Measurements from ENCODE around the gene SSTR4. TPM values are rescaled to one million over a fixed set of nuclear protein-coding genes. Genes with fewer than 3 reads are reported as not detected.

SSTR4 gene
- total RNA-seq, 1 donor from 2014 or later: not detected

- Mint-ChIP-seq H3K4me1 (peaks cover 10% of the 10 kb centered on the region), H3K27me3 (ENCODE audit: low read depth) (peaks cover 16% of the 10 kb centered on the region), H3K9me3 (no peaks in the 10 kb centered on the region), H3K4me3 (no peak overlapping the region), H3K36me3 (no peaks in the 10 kb centered on the region), H3K27ac (no peak overlapping the region)
- no peak for TF ChIP-seq CTCF (IDR thresholded peaks at IDR 0.05; ENCODE audit: unreplicated experiment)
- DNase-seq (ENCODE audit: low spot score in 2 of 2, unreplicated experiment in 2 of 2): no peak
Observed at GRCh38 chr20:23010096-23010495, 25.0 kb upstream of the SSTR4 start.

GRCh38 chr20:23011008-23011721, 23.9 kb upstream of the SSTR4 start:
- Mint-ChIP-seq H3K9me3 (no peaks in the 10 kb centered on the region), H3K27me3 (ENCODE audit: low read depth) (peaks cover 15% of the 10 kb centered on the region), H3K4me3 (no peak overlapping the region), H3K27ac (no peak overlapping the region), H3K36me3 (no peaks in the 10 kb centered on the region), H3K4me1 (peaks cover 10% of the 10 kb centered on the region)
- DNase-seq (ENCODE audit: low spot score in 2 of 2, unreplicated experiment in 2 of 2): no peak
- TF ChIP-seq CTCF (IDR thresholded peaks at IDR 0.05; ENCODE audit: unreplicated experiment): no peak

- no peaks in the 10 kb centered on the region for H3K9me3 Mint-ChIP-seq
- TF ChIP-seq CTCF (IDR thresholded peaks at IDR 0.05; ENCODE audit: unreplicated experiment): no peak
- no peak overlapping the region for H3K4me3 Mint-ChIP-seq
- no peak for DNase-seq (ENCODE audit: low spot score in 2 of 2, unreplicated experiment in 2 of 2)
- no peaks in the 10 kb centered on the region for H3K36me3 Mint-ChIP-seq
- H3K4me1 Mint-ChIP-seq: peaks cover 10% of the 10 kb centered on the region
- H3K27ac Mint-ChIP-seq: no peak overlapping the region
- H3K27me3 Mint-ChIP-seq (ENCODE audit: low read depth): peaks cover 13% of the 10 kb centered on the region
Observed at GRCh38 chr20:23013429-23013828, 21.7 kb upstream of the SSTR4 start.

GRCh38 chr20:23017516-23017915, 17.6 kb upstream of the SSTR4 start:
- no peaks in the 10 kb centered on the region for H3K9me3 Mint-ChIP-seq
- no peaks in the 10 kb centered on the region for H3K36me3 Mint-ChIP-seq
- H3K4me3 Mint-ChIP-seq: no peak overlapping the region
- no peak for TF ChIP-seq CTCF (IDR thresholded peaks at IDR 0.05; ENCODE audit: unreplicated experiment)
- peaks cover 13% of the 10 kb centered on the region for H3K4me1 Mint-ChIP-seq
- H3K27ac Mint-ChIP-seq: no peak overlapping the region
- DNase-seq (ENCODE audit: low spot score in 2 of 2, unreplicated experiment in 2 of 2): no peak
- H3K27me3 Mint-ChIP-seq (ENCODE audit: low read depth): peaks cover 2% of the 10 kb centered on the region

- Mint-ChIP-seq H3K4me1 (peaks cover 17% of the 10 kb centered on the region), H3K36me3 (no peaks in the 10 kb centered on the region), H3K9me3 (no peaks in the 10 kb centered on the region), H3K27me3 (ENCODE audit: low read depth) (no peaks in the 10 kb centered on the region), H3K27ac (no peak overlapping the region), H3K4me3 (no peak overlapping the region)
- no peak for TF ChIP-seq CTCF (IDR thresholded peaks at IDR 0.05; ENCODE audit: unreplicated experiment)
- no peak for DNase-seq (ENCODE audit: low spot score in 2 of 2, unreplicated experiment in 2 of 2)
Observed at GRCh38 chr20:23018432-23018831, 16.7 kb upstream of the SSTR4 start.

All from mesothelial cell of epicardium (in vitro differentiated cells).